ENCODE measurements around the gene ZNF22. TPM values are rescaled to one million over a fixed set of nuclear protein-coding genes. Genes with fewer than 3 reads are reported as not detected.

Gene ZNF22
- total and polyA plus RNA-seq, 8 donors, result 12.6 to 21.8 (median 19.4) TPM

- no peak for ATAC-seq
- DNase-seq, result peak in 2 of 6 donors; percentile 15 to 20
Observed at GRCh38 chr10:44960482-44961229, 40.1 kb upstream of the ZNF22 start.

GRCh38 chr10:44961230-44961571, 39.5 kb upstream of the ZNF22 start:
- no peak for TF ChIP-seq CTCF (IDR thresholded peaks at IDR 0.05)
- intact Hi-C loops (cut with DNase I), result no loop called here
- peak overlapping the region in 2 of 4 donors; percentile 71 to 92 for H3K27ac ChIP-seq
- FAIRE-seq (no peak), ATAC-seq (no peak), DNase-seq (peak in 2 of 6 donors; percentile 10 to 13)
- WGBS, 2 donors, result 55 to 56% methylated on average over 4 of the region's 4 CpGs
- H3K36me3 ChIP-seq, result no peaks in the 10 kb centered on the region
- H3K4me3 ChIP-seq, result peak overlapping the region in 2 of 4 donors; percentile 65 to 77
- H3K27me3 ChIP-seq, result no peaks in the 10 kb centered on the region
- no peaks in the 10 kb centered on the region for H3K9me3 ChIP-seq
- peaks cover 12 to 39% (median 22%) of the 10 kb centered on the region in 3 donors for H3K4me1 ChIP-seq

More at GRCh38 chr10:44960482-44961229, 40.1 kb upstream of the ZNF22 start:
- TF ChIP-seq CTCF (IDR thresholded peaks at IDR 0.05), result no peak
- Histone ChIP-seq H3K9me3 (no peaks in the 10 kb centered on the region), H3K4me1 (peaks cover 12 to 34% (median 19%) of the 10 kb centered on the region in 3 donors), H3K4me3 (peak overlapping the region; percentile 53 to 77 (median 64)), H3K36me3 (peaks cover 0 to 3% (median 0%) of the 10 kb centered on the region in 3 donors), H3K27me3 (no peaks in the 10 kb centered on the region), H3K27ac (peak overlapping the region in 2 of 4 donors; percentile 71 to 92)
- intact Hi-C loops (cut with DNase I), result no loop called here
- no peak for FAIRE-seq
- WGBS, 2 donors, result 57 to 59% methylated on average over 7 of the region's 7 CpGs

- FAIRE-seq, result no peak
- WGBS, 2 donors, result 71 to 77% methylated on average over 11 of the region's 11 CpGs
- peaks cover 12 to 44% (median 22%) of the 10 kb centered on the region in 3 donors for H3K4me1 ChIP-seq
Observed at GRCh38 chr10:44961931-44962750, 38.6 kb upstream of the ZNF22 start.

More at GRCh38 chr10:44961931-44962750, 38.6 kb upstream of the ZNF22 start:
- no peaks in the 10 kb centered on the region for H3K9me3 ChIP-seq
- intact Hi-C loops (cut with DNase I), result no loop called here
- peak overlapping the region in 3 of 4 donors; percentile 75 to 92 (median 80) for H3K27ac ChIP-seq
- H3K36me3 ChIP-seq, result no peaks in the 10 kb centered on the region
- no peak for TF ChIP-seq CTCF (IDR thresholded peaks at IDR 0.05)
- ATAC-seq (no peak), DNase-seq (peak in 1 of 6 donors; percentile 12)
- no peaks in the 10 kb centered on the region for H3K27me3 ChIP-seq
- H3K4me3 ChIP-seq, result peak overlapping the region in 2 of 4 donors; percentile 65 to 77
